Lower leg skin (tissue), 3 donors: Measurements from ENCODE around the gene NCKIPSD.

Experiments used
- POLR2A ChIP-seq, 2 donors: fragments of 450-650 bp; IDR thresholded peaks; one replicate each; pipeline ENCODE4 v1.6.1; 2016 to 2017; ENCODE audit warnings: antibody characterized with exemption in 2 of 2, mild to moderate bottlenecking in 1 of 2, moderate library complexity in 1 of 2
- TF ChIP-seq, protein P1 (sequence below), 3 donors: fragments of 450-650 bp; IDR thresholded peaks; one replicate each; pipeline ENCODE4 v1.5.1; 2016; ENCODE audit warnings: antibody characterized with exemption in 3 of 3, mild to moderate bottlenecking in 3 of 3, moderate library complexity in 2 of 3

DNA sequence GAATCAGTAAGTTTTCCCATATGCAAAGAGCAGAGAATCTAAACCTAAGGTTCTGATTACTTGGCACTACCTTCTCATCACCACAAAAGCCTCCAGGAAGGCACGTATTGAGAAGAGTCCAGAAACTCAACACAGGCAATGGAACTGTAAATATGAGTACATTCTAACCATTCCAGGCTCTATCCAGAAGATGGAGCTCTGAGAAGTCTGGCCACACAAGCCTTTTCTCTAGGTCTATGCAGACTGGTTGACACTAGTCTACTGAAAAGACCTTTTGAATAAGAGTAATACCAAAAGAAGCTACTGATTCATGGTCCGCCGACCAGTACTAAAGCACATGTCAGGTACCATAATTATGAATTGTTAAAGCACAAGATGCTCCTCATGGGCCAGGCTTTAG is 12.2 kb upstream of the NCKIPSD start:
- TF ChIP-seq POLR2A (IDR thresholded peaks at IDR 0.05) = no peak
- TF ChIP-seq, protein P1, sequence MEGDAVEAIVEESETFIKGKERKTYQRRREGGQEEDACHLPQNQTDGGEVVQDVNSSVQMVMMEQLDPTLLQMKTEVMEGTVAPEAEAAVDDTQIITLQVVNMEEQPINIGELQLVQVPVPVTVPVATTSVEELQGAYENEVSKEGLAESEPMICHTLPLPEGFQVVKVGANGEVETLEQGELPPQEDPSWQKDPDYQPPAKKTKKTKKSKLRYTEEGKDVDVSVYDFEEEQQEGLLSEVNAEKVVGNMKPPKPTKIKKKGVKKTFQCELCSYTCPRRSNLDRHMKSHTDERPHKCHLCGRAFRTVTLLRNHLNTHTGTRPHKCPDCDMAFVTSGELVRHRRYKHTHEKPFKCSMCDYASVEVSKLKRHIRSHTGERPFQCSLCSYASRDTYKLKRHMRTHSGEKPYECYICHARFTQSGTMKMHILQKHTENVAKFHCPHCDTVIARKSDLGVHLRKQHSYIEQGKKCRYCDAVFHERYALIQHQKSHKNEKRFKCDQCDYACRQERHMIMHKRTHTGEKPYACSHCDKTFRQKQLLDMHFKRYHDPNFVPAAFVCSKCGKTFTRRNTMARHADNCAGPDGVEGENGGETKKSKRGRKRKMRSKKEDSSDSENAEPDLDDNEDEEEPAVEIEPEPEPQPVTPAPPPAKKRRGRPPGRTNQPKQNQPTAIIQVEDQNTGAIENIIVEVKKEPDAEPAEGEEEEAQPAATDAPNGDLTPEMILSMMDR (IDR thresholded peaks at IDR 0.05) = no peak
